Psoas muscle (tissue), 8 donors: ENCODE results near the gene PPOX. TPM values are rescaled to one million over a fixed set of nuclear protein-coding genes. Genes with fewer than 3 reads are reported as not detected.

Experiments used
- ATAC-seq, 4 donors: fragments of 200-7000 bp; cut with Tn5 transposase; one replicate each; pipeline ENCODE4 v1.9.1; 2020; ENCODE audit warnings: moderate library complexity in 3 of 4, mild to moderate bottlenecking in 2 of 4
- DNase-seq, 2 donors: peaks; one replicate each; pipeline ENCODE4 v3.0.0-alpha.2; 2020
- H3K27ac ChIP-seq: fragments of 200-600 bp; one replicate; pipeline ENCODE4 v1.8.0; 2022
- H3K27me3 ChIP-seq, 3 donors: fragments of 200-600 bp in 1 of 3; one replicate each; pipeline versions ENCODE4 v1.6.1 to v1.8.0; 2013 to 2022; ENCODE audit warnings: low read length in 2 of 3, mild to moderate bottlenecking in 2 of 3, moderate library complexity in 1 of 3; ENCODE audit not compliant: insufficient read depth in 3 of 3
- H3K36me3 ChIP-seq, 2 donors: fragments of 200-600 bp in 1 of 2; one replicate each; pipeline versions ENCODE4 v1.6.1 to v1.8.0; 2013 to 2022; ENCODE audit warnings: low read depth in 1 of 2, mild to moderate bottlenecking in 1 of 2, moderate library complexity in 1 of 2; ENCODE audit not compliant: insufficient read depth in 1 of 2
- H3K4me1 ChIP-seq: fragments of 200-600 bp; one replicate; pipeline ENCODE4 v1.8.0; 2022
- H3K4me3 ChIP-seq: fragments of 200-600 bp; one replicate; pipeline ENCODE4 v1.8.0; 2022; ENCODE audit warnings: mild to moderate bottlenecking
- H3K9me3 ChIP-seq: fragments of 200-600 bp; one replicate; pipeline ENCODE4 v1.8.0; 2022
- WGBS, 3 donors: extraction: QIAGEN DNeasy Blood & Tissue Kit; methylation state at CpG; one replicate each; pipeline versions ENCODE4 v1.1.6 to v1.1.7; 2013; 5-methylcytosine and 5-hydroxymethylcytosine counted together
- intact Hi-C, 2 donors: fragments of 100-400 bp; cut with DNase I; formaldehyde crosslinking; loops; one replicate each; pipeline versions ENCODE4 v1.11.0 to v1.14.2; 2022
- polyA plus RNA-seq, 3 donors: library from polyadenylated mRNA; stranded (reverse); fragments of 200-250 nt; gene quantifications; one replicate each; pipeline ENCODE4 v1.2.3, GENCODE V29; 2013
- total RNA-seq, 4 donors: library from RNA; stranded (reverse); fragmentation: NEBNext Ultra II Directional in 2 of 4; extraction: Animal tissue kit (Norgen Biotek cat#: 25700) in 2 of 4; gene quantifications; one replicate each; pipeline versions ENCODE4 v1.2.1 to v1.2.4, GENCODE V29; 2021 to 2023
- TF ChIP-seq, protein P1 (sequence below): fragments of 200-600 bp; IDR thresholded peaks from one replicate; pipeline ENCODE4 v1.8.0; 2022; ENCODE audit warnings: antibody characterized with exemption
- donor health status: healthy with polysubstance abuse.
- donor health status: DM: no; HTN: no; CAD: no; lungs with moderate emphysema.
- donor health status: Bipolar disorder and iron deficiency.
- donor health status: healthy.
- donor health status: DM: yes; HTN: yes; CAD: no.
- donor health status: DM: no; HTN: no; CAD: no.
- donor health status: DM: no; HTN: no; CAD: no.
- donor health status: DM: yes; HTN: yes; CAD: no.

PPOX gene
- total and polyA plus RNA-seq, 7 donors, result 4.8 to 13.1 (median 7.4) TPM

DNA sequence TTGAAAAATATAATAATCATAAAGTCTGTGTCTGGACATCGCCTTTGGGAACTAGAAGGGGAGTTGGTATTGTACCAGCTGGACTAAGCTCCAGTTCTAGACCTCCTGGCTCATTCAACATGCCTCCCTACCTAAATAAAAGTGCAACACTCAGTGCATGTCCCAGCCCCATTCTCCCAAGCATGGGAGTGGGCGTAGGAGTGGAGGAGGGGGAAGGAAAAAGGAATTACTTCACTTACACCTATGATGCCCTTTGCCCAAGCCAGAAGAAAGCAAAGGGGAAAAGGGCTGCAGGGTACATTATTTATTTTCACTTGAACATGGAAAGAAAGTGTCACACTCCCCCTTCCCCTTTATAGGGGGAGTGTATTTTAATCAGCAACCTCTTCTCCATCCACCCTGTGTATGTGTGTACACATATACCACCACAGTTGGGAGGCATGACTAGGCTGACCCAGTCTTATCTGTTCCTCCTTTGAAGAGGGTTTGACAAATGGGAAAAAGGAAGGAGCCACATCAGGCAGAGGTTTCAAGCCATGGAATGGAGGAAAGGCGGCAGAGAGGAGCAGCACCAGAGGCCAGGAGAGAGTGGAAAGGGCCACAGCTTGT lies 45.1 kb upstream of the PPOX start:
- Histone ChIP-seq H3K9me3 (no peaks in the 10 kb centered on the region), H3K27ac (no peak overlapping the region), H3K36me3 (peaks cover 0 to 69% of the 10 kb centered on the region in 2 donors), H3K27me3 (no peaks in the 10 kb centered on the region), H3K4me1 (peaks cover 24% of the 10 kb centered on the region), H3K4me3 (no peak overlapping the region)
- intact Hi-C loops, result no loop called here
- DNase-seq (no peak), ATAC-seq (no peak)
- 88 to 91% (median 89%) methylated on average over 3 of the region's 3 CpGs for WGBS, 3 donors
- TF ChIP-seq, protein P1, sequence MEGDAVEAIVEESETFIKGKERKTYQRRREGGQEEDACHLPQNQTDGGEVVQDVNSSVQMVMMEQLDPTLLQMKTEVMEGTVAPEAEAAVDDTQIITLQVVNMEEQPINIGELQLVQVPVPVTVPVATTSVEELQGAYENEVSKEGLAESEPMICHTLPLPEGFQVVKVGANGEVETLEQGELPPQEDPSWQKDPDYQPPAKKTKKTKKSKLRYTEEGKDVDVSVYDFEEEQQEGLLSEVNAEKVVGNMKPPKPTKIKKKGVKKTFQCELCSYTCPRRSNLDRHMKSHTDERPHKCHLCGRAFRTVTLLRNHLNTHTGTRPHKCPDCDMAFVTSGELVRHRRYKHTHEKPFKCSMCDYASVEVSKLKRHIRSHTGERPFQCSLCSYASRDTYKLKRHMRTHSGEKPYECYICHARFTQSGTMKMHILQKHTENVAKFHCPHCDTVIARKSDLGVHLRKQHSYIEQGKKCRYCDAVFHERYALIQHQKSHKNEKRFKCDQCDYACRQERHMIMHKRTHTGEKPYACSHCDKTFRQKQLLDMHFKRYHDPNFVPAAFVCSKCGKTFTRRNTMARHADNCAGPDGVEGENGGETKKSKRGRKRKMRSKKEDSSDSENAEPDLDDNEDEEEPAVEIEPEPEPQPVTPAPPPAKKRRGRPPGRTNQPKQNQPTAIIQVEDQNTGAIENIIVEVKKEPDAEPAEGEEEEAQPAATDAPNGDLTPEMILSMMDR, result no peak

DNA sequence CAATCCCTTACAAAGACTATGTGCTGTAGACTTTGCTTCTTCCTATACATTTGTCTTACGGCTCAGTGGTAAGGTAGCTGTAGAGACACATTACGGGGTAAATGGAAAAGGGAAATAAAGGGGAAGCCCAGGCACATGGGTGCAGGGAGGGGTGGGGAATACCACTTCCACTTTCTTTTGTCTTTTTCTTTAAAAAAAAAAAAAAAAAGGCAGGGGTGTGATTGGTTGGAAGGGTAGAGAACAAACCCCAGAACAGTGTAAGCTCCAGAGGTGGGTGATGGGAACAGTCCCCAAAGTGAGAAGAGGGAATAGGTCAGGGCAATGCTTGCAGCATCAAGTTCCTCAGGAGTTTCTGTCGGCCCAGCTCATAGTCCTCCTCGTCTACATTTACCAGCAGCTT lies 44.4 kb upstream of the PPOX start:
- Histone ChIP-seq H3K9me3 (no peaks in the 10 kb centered on the region), H3K4me3 (no peak overlapping the region), H3K4me1 (peaks cover 17% of the 10 kb centered on the region), H3K36me3 (peaks cover 0 to 76% of the 10 kb centered on the region in 2 donors), H3K27me3 (no peaks in the 10 kb centered on the region), H3K27ac (no peak overlapping the region)
- intact Hi-C loops, result no loop called here
- DNase-seq (no peak), ATAC-seq (no peak)
- TF ChIP-seq, protein P1, result no peak
- WGBS, 3 donors, result 72 to 79% (median 75%) methylated on average over 4 of the region's 4 CpGs

GRCh38 chr1:161122967-161123366 lies 43.3 kb upstream of the PPOX start:
- DNase-seq, result no peak
- H3K27ac ChIP-seq, result no peak overlapping the region
- no peaks in the 10 kb centered on the region for H3K9me3 ChIP-seq
- ATAC-seq, result no peak
- 71 to 85% (median 74%) methylated on average over 6 of the region's 6 CpGs for WGBS, 3 donors
- H3K27me3 ChIP-seq, result no peaks in the 10 kb centered on the region
- intact Hi-C loops, result no loop called here
- H3K4me3 ChIP-seq, result no peak overlapping the region
- TF ChIP-seq, protein P1, result no peak
- peaks cover 0 to 87% of the 10 kb centered on the region in 2 donors for H3K36me3 ChIP-seq
- peaks cover 14% of the 10 kb centered on the region for H3K4me1 ChIP-seq

DNA sequence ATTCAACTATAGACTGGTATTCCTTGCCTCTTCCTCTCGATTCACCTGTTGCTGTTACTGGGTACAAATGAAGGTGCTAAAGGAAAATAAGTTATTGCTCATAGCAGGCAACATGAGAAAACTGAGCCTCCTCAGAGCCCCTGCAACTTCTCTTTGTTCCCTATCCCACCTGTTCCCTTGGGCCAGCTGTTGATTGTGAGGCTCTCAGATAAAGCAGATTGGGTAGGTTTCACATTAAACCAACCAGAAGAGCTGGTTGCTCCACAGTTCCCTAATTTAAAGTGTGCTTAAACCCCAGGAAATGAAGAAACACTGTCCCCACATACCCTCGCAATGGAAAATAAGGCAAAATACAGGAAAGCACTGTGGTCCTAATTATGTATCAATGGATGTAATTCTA lies 38.6 kb upstream of the PPOX start:
- TF ChIP-seq, protein P1, result no peak
- DNase-seq (no peak), ATAC-seq (no peak)
- H3K4me3 ChIP-seq, result no peak overlapping the region
- intact Hi-C loops, result no loop called here
- H3K4me1 ChIP-seq, result peaks cover 30% of the 10 kb centered on the region
- WGBS, 3 donors, result 78 to 81% (median 79%) methylated on average over 2 of the region's 2 CpGs
- no peaks in the 10 kb centered on the region for H3K27me3 ChIP-seq
- no peaks in the 10 kb centered on the region for H3K9me3 ChIP-seq
- no peak overlapping the region for H3K27ac ChIP-seq
- peaks cover 9 to 80% of the 10 kb centered on the region in 2 donors for H3K36me3 ChIP-seq
